NCI-H2196 (cell line): ENCODE data around the gene GYS2.

Source experiments
- DNase-seq: peaks from one replicate; lab custom pipeline; 2025; ENCODE audit not compliant: unreplicated experiment; lab: John Stamatoyannopoulos, UW

Gene GYS2

GRCh38 chr12:21509768-21510167 is 94.9 kb downstream of the GYS2 start:
- no peak for DNase-seq

GRCh38 chr12:21507849-21508248 is 96.8 kb downstream of the GYS2 start:
- DNase-seq = no peak

- DNase-seq = no peak
These were observed 98.8 kb downstream of the GYS2 start for GRCh38 chr12:21505888-21506287.

- no peak for DNase-seq
These were observed 101.8 kb downstream of the GYS2 start for GRCh38 chr12:21502872-21503271.

- DNase-seq = peak; percentile 61
These were observed 102.5 kb downstream of the GYS2 start for GRCh38 chr12:21502164-21502496.

GRCh38 chr12:21501258-21502163 is 103.1 kb downstream of the GYS2 start, which contains the start of the genes GOLT1B and RECQL:
GOLT1B (plus strand) TSS chr12:21501789; CDS start chr12:21501924, 135 bp downstream.
RECQL (minus strand) TSS chr12:21501635; CDS start chr12:21499570, 2,065 bp downstream.
- DNase-seq = peak; percentile 100

GRCh38 chr12:21500786-21501257 is 103.8 kb downstream of the GYS2 start:
- DNase-seq = no peak

- DNase-seq = no peak
These were observed 104.9 kb downstream of the GYS2 start for GRCh38 chr12:21499765-21500164.
